Coronary artery (tissue), 2 donors: ENCODE results near the gene YPEL5.

ENCODE experiments used
- DNase-seq: peaks from one replicate; pipeline ENCODE4 v3.0.0-alpha.2; 2017; ENCODE audit warnings: low spot score
- H3K27ac ChIP-seq, 2 donors: fragments of 200-600 bp; sonication (generic); one replicate each; pipeline ENCODE4 v1.5.1; 2016 to 2019
- H3K4me3 ChIP-seq: fragments of 200-600 bp; sonication (generic); 2 replicates; pipeline ENCODE4 v1.5.1; 2016; ENCODE audit warnings: mild to moderate bottlenecking, moderate library complexity
- TF ChIP-seq, protein P1 (sequence below): fragments of 200-600 bp; sonication (generic); IDR thresholded peaks from one replicate; pipeline ENCODE4 v1.5.1; 2019; ENCODE audit warnings: antibody characterized with exemption

Gene YPEL5

DNA sequence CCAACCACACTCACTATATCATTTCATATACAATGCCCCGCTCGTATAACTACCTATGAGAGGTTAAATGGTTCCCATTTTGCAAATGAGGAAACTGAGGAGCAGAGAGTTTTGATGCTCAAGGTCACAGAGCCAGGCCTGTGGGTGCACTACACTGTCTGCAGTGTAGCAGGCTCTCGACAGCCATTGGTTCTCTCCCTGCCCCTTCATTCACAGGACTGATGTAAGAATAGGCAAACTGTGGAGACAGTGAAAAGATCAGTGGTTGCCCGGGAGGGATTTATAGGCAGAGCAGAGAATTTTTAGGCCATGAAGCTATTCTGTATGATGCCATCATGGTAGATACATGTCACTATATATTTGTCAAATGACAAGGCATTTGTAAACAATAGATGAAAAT, 45.5 kb downstream of the YPEL5 start:
- no peak overlapping the region for H3K27ac ChIP-seq
- TF ChIP-seq, protein P1, sequence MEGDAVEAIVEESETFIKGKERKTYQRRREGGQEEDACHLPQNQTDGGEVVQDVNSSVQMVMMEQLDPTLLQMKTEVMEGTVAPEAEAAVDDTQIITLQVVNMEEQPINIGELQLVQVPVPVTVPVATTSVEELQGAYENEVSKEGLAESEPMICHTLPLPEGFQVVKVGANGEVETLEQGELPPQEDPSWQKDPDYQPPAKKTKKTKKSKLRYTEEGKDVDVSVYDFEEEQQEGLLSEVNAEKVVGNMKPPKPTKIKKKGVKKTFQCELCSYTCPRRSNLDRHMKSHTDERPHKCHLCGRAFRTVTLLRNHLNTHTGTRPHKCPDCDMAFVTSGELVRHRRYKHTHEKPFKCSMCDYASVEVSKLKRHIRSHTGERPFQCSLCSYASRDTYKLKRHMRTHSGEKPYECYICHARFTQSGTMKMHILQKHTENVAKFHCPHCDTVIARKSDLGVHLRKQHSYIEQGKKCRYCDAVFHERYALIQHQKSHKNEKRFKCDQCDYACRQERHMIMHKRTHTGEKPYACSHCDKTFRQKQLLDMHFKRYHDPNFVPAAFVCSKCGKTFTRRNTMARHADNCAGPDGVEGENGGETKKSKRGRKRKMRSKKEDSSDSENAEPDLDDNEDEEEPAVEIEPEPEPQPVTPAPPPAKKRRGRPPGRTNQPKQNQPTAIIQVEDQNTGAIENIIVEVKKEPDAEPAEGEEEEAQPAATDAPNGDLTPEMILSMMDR, result no peak
- no peak for DNase-seq
- H3K4me3 ChIP-seq, result no peak overlapping the region

DNA sequence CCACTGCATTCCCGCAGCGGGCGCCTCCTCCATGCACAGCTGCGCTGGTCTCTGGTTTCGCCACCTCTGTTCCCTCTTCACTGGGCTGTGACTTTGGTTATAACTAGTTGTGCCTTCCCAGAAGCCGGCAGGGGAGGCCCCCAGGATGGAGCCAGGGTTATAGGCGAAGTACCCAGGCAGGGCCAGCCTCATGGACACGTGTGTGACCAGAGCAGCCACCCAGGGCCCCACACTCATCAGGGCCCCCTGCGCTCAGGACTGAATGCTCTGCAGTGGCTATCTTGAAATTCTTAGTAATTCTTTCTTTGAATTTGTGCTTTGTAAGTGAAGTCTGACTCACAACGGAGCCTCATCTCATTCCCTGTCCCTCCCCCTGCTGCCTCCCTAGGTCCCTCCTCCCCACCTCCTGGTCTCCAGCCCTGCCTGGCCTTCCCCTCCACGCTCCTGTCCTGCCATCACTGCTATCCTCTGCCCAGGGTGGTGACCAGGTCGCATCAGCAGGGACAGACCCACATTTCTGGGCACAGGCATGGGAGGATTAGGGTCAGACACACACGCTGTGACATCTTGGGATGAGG, 46.4 kb downstream of the YPEL5 start:
- DNase-seq, result no peak
- TF ChIP-seq, protein P1, result no peak
- H3K27ac ChIP-seq, result no peak overlapping the region
- H3K4me3 ChIP-seq, result no peak overlapping the region

DNA sequence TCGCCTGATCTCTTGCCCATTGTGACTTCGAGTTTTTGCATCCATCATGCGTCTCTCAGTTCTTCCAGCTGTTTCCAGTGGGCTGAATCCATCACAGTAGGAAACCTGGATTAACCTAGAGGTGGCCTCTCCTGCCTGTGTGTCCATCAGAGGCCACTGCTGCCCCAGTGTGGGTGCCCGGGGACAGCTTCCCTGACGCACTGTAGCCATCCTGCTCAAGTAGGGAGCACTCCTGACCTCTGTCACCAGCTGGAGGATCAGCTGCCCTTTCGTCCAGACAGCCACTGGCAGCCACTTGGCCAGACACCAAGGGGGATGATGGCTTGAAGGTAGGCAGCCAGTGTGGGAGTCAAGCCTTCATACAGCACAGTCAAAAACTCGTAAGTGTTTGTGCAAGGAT, 47.6 kb downstream of the YPEL5 start:
- no peak overlapping the region for H3K4me3 ChIP-seq
- H3K27ac ChIP-seq, result no peak overlapping the region
- DNase-seq, result no peak
- TF ChIP-seq, protein P1, result no peak

DNA sequence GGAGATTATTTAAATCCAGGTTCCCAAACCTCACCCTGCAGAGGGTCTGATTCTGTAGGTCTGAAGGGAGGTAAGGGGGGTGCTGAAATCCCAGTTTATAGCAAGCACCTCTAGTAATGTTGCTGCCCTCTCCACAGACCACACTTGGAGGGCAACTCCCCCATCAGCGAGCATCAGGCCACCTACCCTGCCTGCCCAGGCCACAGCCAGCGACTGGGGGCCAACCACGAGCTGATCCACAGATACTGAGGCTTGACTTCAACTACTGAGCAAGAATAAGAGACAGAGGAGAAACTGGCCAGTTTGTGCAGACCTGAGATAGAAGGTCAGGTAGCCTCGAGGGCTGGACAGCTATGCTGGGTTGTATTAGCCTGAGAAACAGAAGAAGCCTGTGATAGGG, 48.2 kb downstream of the YPEL5 start:
- TF ChIP-seq, protein P1, result no peak
- no peak overlapping the region for H3K4me3 ChIP-seq
- no peak for DNase-seq
- H3K27ac ChIP-seq, result no peak overlapping the region

DNA sequence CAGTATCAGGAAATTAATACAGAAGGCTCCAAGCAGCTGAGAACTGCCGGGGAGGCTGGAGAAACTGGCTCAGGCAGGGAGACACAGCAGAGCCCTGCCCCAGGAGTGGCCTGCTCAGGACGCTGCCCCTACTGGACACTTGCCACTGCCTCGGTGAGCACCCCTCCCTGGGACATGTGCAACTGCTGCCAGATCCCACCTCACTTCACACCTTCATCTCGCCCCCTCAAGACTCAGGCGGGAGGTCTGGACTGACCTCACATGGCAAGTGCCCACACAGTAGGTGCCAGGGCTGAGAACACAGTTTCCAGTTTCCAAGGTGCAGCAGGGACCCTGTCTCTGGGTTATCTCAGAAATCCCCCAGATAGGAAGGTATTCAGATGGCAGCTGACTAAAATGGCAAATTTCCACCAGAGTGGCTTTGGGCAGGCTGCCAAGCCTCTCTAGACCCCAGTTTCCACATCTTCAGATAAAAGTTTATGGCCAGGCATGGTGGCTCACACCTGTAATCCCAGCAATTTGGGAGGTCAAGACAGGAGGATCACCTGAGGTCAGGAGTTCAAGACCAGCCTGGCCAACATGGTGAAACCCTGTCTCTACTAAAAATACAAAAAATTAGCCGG, 50.9 kb downstream of the YPEL5 start:
- Histone ChIP-seq H3K4me3 (no peak overlapping the region), H3K27ac (no peak overlapping the region)
- TF ChIP-seq, protein P1, result no peak
- no peak for DNase-seq

DNA sequence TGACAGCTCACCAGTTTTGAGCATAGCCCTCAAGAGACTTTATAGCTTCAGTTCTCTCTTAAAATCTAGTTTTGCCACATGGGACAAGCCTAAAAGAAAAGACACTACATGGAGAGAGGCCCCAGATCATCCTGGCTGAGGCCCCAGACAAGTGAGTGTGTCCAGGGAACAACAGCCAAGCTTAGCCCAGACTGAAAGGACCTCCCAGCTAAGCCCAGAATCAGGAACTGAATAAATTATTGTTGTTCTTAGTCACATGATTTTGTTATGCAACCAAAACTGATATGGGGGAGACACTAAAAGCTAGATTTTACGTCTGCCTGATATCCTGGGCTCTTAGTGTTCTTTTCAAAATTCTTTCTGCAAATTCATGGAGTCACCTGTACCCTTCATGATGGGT, 55.2 kb downstream of the YPEL5 start:
- Histone ChIP-seq H3K4me3 (no peak overlapping the region), H3K27ac (peak overlapping the region; percentile 56 to 60)
- no peak for DNase-seq
- TF ChIP-seq, protein P1, result no peak

DNA sequence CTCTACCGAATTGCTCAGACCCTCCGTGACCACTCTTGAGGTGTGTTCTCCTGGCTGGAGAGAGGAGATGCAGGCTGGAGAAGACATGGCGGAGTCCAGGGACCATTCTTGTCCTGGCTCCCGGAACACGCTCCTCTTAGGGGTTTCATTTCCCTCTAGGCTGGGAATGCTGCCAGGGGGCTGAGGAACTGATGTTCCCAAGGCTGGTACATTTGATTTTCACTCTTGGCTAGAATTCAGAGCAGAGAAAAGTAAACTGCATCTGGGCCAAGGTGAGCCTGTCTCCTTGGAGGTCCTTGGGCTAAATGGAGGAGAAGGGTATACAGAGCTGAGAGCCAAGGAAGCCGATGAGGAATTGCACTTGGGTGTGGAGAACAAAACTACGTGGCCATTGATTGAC, 56.3 kb downstream of the YPEL5 start:
- H3K27ac ChIP-seq, result no peak overlapping the region
- TF ChIP-seq, protein P1, result no peak
- no peak for DNase-seq
- no peak overlapping the region for H3K4me3 ChIP-seq
